ENCODE measurements around the gene MRNIP.

The MRNIP gene

GRCh38 chr5:179887802-179888201, 29.2 kb upstream of the MRNIP start:
- DNase-seq (ENCODE audit: low read depth): no peak
- TF ChIP-seq CTCF (IDR thresholded peaks at IDR 0.05; ENCODE audit: low read length, missing control alignments): no peak
- no peak overlapping the region for H3K4me3 ChIP-seq (replicated peaks; ENCODE audit: low read depth, low read length)

GRCh38 chr5:179887095-179887494, 28.5 kb upstream of the MRNIP start:
- H3K4me3 ChIP-seq (replicated peaks; ENCODE audit: low read depth, low read length): no peak overlapping the region
- no peak for TF ChIP-seq CTCF (IDR thresholded peaks at IDR 0.05; ENCODE audit: low read length, missing control alignments)
- no peak for DNase-seq (ENCODE audit: low read depth)

- DNase-seq (ENCODE audit: low read depth): no peak
- no peak overlapping the region for H3K4me3 ChIP-seq (replicated peaks; ENCODE audit: low read depth, low read length)
- no peak for TF ChIP-seq CTCF (IDR thresholded peaks at IDR 0.05; ENCODE audit: low read length, missing control alignments)
Measured at GRCh38 chr5:179886190-179886911, 27.7 kb upstream of the MRNIP start.

GRCh38 chr5:179885491-179886090, 27.0 kb upstream of the MRNIP start:
- TF ChIP-seq CTCF (IDR thresholded peaks at IDR 0.05; ENCODE audit: low read length, missing control alignments): no peak
- DNase-seq (ENCODE audit: low read depth): no peak

GRCh38 chr5:179883163-179883562, 24.5 kb upstream of the MRNIP start:
- no peak for TF ChIP-seq CTCF (IDR thresholded peaks at IDR 0.05; ENCODE audit: low read length, missing control alignments)
- H3K4me3 ChIP-seq (replicated peaks; ENCODE audit: low read depth, low read length): no peak overlapping the region
- no peak for DNase-seq (ENCODE audit: low read depth)

More at GRCh38 chr5:179885491-179886090, 27.0 kb upstream of the MRNIP start:
- H3K4me3 ChIP-seq (replicated peaks; ENCODE audit: low read depth, low read length): no peak overlapping the region

GRCh38 chr5:179882338-179882737, 23.7 kb upstream of the MRNIP start:
- TF ChIP-seq CTCF (IDR thresholded peaks at IDR 0.05; ENCODE audit: low read length, missing control alignments): no peak
- DNase-seq (ENCODE audit: low read depth): no peak

More at GRCh38 chr5:179882338-179882737, 23.7 kb upstream of the MRNIP start:
- H3K4me3 ChIP-seq (replicated peaks; ENCODE audit: low read depth, low read length): no peak overlapping the region
